HS-5 (cell line): ENCODE results near the gene PDE2A.

Source experiments
- DNase-seq: peaks from one replicate; pipeline ENCODE4 v3.0.0-alpha.2; 2012; ENCODE audit warnings: low read depth

The PDE2A gene

GRCh38 chr11:72655896-72656464 is 18.2 kb downstream of the PDE2A start:
- DNase-seq, result no peak

- DNase-seq, result no peak
Measured at GRCh38 chr11:72655014-72655413, 19.2 kb downstream of the PDE2A start.

DNA sequence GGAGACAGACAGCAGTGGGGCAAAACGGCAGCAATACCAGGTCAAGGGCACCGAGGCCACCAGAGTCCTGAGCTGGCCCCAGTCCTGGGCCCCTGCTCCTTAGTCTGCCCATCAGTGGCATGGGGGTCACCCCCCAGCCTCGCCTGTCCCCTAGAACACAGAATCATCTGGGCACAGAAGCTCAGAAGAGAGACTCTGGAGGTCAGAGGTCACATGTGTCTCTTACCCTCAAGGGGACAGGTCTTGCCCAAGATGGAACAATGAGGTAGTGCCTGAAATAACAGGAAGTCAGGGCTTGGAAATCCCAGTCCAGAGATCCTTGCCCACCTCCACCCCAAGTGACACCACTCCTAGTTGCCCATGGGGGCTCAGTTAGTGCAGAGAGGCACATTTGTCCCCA is 20.6 kb downstream of the PDE2A start:
- DNase-seq, result no peak

DNA sequence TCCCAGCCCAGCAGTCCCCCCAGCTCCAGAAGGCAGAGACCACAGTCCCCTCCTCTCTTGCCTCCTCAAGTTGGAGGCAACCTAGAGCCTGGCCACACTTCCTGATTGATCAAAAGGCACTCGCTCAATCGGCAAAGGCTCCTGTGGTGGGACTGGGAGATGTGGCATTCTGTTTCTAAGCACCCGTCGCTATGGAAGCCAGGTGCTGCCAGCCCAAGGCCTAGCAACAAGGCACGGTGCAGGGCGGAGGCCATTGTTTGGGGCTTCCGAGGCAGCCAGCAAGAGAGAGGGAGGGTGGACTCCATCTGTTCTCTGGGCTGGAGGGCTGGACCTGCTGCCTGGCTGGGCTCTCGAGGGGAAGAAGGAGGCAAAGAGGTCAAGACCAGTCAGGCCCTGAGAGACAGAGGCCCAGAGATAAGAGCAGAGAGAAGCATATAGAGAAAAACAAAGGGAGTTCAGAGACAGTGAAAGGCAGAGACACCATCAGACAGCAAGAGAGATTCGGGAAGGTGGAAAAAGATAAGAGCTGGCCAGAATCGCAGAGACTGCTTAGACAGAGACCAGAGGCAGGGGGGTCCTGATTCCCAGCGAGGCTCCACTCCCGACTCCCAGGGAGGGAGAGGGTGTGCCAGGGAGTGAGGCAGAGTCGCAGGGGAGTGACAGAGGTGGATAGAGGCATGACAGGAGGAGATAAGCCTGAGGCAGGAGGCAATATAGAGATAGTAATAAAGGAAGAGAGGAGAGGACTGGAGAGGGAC is 21.2 kb downstream of the PDE2A start:
- DNase-seq, result no peak

DNA sequence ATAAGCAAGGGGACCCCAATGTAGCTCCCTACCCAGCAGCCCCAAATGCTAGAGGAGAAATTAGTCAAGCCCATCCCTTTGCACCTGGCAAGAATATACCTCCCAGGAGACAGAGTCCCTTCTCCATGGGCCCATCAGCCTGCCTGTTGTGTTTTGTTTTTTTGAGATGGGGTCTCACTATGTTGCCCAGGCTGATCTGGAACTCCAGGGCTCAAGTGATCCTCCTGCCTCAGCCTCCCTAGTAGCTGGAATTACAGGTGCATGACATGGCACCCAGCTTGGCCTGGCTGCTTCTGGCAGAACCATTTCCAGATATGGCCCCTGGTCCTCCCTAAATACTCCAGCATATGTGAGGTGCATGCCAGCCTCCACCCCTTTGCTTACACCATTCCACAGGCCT is 22.1 kb downstream of the PDE2A start:
- DNase-seq, result no peak

DNA sequence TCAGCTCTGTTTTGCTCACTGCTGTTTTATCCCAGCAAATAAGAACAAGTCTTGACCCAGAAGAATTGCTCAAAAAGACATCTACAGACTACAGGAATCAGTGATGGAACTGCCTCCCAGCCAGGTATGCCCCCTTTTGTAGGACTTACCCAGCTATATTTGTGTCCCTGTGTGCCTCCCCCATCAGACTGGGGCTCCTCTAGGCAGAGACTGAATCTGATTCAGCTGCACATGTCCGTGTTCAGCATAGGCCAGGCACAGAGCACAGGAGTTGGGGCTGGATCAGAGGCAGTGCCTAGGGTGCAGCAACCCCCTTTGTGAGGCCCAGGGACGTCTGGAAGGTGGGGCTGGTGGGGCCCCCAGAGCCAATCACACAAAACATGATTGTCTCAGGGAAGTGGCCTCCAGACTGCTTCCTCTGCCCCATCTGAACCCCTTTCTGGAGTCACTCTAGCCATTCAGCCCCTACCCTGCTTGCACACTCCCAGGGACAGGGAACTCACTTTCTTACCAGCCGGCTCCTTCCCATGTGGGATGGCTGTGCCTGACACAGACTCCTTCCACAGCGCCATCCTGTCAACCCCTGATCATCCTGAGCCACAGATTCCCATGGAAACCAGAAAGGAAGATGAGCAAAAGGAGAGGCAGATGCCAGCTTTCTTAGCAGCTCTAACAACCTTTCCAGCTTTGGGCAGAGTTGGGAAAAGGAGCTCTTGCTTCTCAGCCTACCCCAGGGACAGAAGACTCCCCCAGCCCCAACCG is 24.8 kb downstream of the PDE2A start:
- no peak for DNase-seq

- no peak for DNase-seq
Measured at GRCh38 chr11:72648384-72649136, 25.7 kb downstream of the PDE2A start.

- DNase-seq, result no peak
Measured at GRCh38 chr11:72647882-72648281, 26.3 kb downstream of the PDE2A start.

GRCh38 chr11:72646472-72646871 is 27.8 kb downstream of the PDE2A start:
- no peak for DNase-seq

GRCh38 chr11:72646024-72646423 is 28.2 kb downstream of the PDE2A start:
- DNase-seq, result no peak

DNA sequence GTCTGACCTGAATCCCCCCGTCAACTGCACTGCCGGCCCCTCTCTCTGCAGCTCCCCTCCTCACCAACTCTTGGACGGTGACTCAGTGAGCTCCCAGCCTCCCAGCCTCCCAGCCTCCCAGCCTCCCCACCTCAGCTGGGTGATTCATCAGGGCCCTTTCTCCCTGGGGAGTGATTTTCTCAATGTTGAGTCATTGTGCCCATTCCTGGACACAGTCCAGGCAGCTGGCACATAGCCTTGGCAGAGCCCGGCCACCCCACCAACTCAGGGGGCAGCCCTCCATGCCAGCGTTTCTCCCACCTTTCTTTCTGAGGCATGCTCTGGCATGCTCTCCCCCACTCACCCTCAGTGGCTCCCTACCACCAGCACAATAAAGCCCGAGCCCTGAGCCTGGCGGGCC is 30.7 kb downstream of the PDE2A start:
- no peak for DNase-seq

DNA sequence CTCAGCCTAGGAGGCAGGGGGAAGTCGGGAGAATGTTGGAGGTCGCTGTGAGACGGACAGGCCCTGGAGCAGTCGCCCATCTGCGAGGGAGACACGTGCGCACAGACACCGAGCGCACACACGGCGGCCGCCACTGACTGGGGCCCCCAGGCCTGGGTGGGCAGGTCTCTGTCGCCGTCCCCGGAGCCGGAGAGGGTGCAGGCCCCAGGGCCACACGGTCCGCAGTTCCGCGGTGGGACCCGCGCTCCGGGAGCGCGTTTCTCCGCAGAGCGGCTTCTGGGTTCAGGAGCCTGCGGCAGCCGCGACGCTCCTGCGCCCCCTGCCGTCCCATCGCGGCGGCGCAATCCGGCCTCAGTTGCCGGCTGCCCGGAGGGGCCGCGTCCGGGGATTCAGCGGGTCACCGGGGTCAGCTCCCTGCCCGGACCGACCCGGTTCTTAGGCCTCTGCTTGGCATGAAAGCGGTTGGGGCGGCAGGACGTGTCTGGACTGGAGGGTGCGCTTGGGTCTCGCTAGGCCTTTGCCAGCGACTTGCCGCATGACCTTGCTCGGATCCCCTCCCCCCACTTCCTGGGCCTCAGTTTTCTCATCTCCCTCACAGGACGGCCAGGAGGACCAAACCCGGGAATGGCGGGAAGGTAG is 31.2 kb downstream of the PDE2A start:
- DNase-seq, result no peak

DNA sequence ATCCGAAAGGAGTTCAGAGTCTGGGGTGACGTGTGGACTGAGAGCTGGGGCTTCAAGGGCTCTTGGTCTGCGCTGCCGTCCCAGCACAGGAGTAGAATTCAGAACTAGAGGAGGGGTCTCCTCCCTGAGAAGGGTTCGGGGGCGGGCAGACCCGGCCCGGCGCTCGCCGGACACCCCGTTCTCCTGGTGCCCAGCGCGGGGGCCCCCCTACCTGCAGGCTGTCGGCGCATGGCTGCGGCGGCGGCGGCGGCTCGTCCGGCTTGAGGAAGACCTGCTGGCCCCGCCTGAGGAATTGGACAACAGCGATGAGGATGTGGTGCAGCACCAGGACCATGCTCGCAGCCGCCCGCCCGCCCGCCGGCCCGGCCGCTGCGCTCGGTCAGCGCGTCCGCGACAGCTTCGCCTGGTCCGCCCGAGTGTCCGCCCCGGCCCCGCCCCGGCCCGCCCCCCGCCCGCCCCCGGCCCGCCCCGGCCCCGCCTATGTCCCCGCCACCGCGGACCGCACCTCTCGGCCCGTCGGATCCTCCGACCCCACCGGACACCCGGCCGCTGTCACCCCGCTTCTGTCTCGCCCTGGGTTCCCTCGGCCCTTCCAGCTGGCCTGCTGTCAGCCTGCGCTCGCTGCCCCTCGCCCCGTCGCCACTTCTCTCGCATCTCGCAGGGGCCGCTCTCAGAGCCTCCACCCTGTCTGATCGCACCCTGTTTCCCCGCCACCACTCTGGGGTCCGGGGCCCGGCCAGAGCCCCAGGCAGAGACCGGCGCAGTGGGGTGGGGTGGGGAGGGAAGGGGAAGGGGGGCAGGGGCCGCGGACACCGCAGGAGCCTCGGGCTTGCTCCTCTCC is 32.0 kb downstream of the PDE2A start:
- no peak for DNase-seq

GRCh38 chr11:72641522-72642042 is 32.6 kb downstream of the PDE2A start:
- no peak for DNase-seq

- DNase-seq, result no peak
Measured at GRCh38 chr11:72639502-72640375, 34.5 kb downstream of the PDE2A start.

- no peak for DNase-seq
Measured at GRCh38 chr11:72637926-72638325, 36.3 kb downstream of the PDE2A start.

- no peak for DNase-seq
Measured at GRCh38 chr11:72637198-72637597, 37.0 kb downstream of the PDE2A start.

GRCh38 chr11:72636376-72636775 is 37.8 kb downstream of the PDE2A start:
- no peak for DNase-seq

DNA sequence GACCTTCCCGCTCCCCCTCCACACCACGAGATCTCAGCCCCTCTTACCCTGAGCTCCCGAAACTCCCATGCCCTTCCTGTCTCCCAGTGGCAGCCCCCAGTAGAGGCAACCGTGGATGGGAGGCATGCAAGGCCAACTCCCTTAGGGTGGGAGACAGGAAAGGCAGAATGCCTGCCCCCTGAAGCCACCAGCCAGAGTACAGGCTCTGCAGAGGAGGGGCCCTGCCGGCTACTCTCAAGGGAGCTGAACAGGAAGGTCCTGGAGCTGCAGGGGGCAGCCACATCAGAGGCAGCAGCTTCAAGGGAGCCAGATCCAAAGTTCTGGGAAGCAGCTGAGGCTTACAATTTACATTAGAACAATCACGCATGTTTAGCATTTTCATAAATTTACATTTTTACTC is 38.3 kb downstream of the PDE2A start:
- DNase-seq, result no peak
